A549 (cell line): ENCODE data around the gene SLC9A9.

ENCODE experiments used
- BHLHE40 ChIP-seq: IDR thresholded peaks from 2 replicates; pipeline ENCODE4 v1.6.1; 2012; ENCODE audit warnings: low read depth, low read length, inconsistent platforms
- CEBPB ChIP-seq, 2 experiments: fragments of >200 bp in 1 of 2; sonication (Bioruptor Twin) in 1 of 2; formaldehyde crosslinking in 1 of 2; IDR thresholded peaks; 2 replicates each; pipeline ENCODE4 v1.6.1; 2012 to 2016
- EHMT2 ChIP-seq: fragments of 200-600 bp; sonication (generic); IDR thresholded peaks from 2 replicates; pipeline ENCODE4 v1.6.1; 2016; ENCODE audit warnings: antibody characterized with exemption, low read depth, mild to moderate bottlenecking, moderate library complexity
- EP300 ChIP-seq, 2 experiments: fragments of >200 bp; sonication (Bioruptor Twin); formaldehyde crosslinking; IDR thresholded peaks; 2 replicates in 1 of 2; 3 replicates in 1 of 2; pipeline ENCODE4 v1.6.1; 2016 to 2017
- GATA3 ChIP-seq: IDR thresholded peaks from 2 replicates; pipeline ENCODE4 v1.6.1; 2012; ENCODE audit warnings: borderline replicate concordance
- POLR2A ChIP-seq: IDR thresholded peaks from 2 replicates; pipeline ENCODE4 v1.6.1; 2012; ENCODE audit warnings: mild to moderate bottlenecking, low read length
- RAD21 ChIP-seq, 2 experiments: fragments of >200 bp in 1 of 2; sonication (Bioruptor Twin) in 1 of 2; formaldehyde crosslinking in 1 of 2; IDR thresholded peaks in 1 of 2; conservative IDR thresholded peaks in 1 of 2; 2 replicates in 1 of 2; 3 replicates in 1 of 2; pipeline ENCODE4 v1.6.1; 2012 to 2018; ENCODE audit warnings: inconsistent platforms in 1 of 2
- TF ChIP-seq, protein P1 (sequence below): fragments of >200 bp; sonication (Bioruptor Twin); formaldehyde crosslinking; IDR thresholded peaks from 3 replicates; pipeline ENCODE4 v1.5.1; 2016
- TF ChIP-seq, protein P2 (sequence below): IDR thresholded peaks from 2 replicates; pipeline ENCODE4 v1.6.1; 2012

DNA sequence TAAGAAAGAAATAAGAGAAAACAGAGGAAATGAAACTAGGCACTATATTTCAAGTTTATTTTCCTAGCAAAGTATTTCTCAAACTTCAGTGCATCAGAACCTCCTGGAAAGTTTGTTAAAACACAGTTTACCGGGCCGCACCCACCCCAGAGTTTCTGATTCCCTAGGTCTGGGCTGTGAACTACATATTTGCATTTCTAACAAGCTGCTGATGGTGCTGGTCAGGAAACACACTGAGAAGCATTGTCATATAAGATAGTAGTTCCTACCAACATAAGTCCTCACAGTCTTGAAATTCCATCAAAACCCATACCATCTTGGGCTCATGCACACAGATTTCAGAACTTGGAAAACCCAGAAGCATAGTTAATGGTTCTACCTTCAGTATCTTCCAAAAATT is 8.3 kb downstream of the SLC9A9 start:
- TF ChIP-seq EP300 (IDR thresholded peaks at IDR 0.05) (no peak), RAD21 (conservative IDR thresholded peaks at IDR 0.05 in 1 of 2, IDR thresholded peaks at IDR 0.05 in 1 of 2) (no peak), POLR2A (no peak), EHMT2 (no peak), CEBPB (IDR thresholded peaks at IDR 0.05) (no peak), GATA3 (no peak), BHLHE40 (no peak)
- TF ChIP-seq, protein P1, sequence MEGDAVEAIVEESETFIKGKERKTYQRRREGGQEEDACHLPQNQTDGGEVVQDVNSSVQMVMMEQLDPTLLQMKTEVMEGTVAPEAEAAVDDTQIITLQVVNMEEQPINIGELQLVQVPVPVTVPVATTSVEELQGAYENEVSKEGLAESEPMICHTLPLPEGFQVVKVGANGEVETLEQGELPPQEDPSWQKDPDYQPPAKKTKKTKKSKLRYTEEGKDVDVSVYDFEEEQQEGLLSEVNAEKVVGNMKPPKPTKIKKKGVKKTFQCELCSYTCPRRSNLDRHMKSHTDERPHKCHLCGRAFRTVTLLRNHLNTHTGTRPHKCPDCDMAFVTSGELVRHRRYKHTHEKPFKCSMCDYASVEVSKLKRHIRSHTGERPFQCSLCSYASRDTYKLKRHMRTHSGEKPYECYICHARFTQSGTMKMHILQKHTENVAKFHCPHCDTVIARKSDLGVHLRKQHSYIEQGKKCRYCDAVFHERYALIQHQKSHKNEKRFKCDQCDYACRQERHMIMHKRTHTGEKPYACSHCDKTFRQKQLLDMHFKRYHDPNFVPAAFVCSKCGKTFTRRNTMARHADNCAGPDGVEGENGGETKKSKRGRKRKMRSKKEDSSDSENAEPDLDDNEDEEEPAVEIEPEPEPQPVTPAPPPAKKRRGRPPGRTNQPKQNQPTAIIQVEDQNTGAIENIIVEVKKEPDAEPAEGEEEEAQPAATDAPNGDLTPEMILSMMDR: no peak
- TF ChIP-seq, protein P2, sequence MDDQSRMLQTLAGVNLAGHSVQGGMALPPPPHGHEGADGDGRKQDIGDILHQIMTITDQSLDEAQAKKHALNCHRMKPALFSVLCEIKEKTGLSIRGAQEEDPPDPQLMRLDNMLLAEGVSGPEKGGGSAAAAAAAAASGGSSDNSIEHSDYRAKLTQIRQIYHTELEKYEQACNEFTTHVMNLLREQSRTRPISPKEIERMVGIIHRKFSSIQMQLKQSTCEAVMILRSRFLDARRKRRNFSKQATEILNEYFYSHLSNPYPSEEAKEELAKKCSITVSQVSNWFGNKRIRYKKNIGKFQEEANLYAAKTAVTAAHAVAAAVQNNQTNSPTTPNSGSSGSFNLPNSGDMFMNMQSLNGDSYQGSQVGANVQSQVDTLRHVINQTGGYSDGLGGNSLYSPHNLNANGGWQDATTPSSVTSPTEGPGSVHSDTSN: no peak
